Measurements from ENCODE around the gene ERG28.

DNA sequence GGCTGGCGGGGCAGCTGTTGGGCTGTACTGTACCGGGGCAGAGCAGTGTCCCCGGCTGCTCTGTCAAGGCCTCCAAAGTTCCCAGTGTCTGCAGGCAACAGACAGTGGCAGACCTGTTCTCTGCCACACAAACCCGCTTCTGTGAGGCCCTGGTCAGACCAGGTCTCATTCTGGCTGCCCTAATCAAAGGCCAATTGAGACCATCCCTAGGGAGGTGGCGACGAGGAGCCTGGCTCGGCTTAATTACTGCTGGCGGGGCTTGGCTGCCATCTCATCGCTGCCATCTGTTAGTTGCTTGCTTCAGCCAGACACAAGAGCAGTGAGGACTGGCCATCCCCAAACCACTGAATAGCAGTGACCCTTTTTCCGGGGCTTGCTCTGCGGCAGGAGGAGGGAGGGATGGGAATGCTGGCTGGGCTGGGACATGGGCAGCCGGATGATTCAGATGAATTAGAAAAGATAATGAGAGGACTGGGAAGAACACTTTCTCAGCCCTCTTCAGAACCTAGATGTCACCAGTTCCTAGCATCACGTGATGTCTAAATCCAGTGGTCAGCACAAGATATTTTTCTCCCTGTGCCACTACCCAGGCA, 24.5 kb downstream of the ERG28 start:
- no peak for TF ChIP-seq POLR2A (IDR thresholded peaks at IDR 0.05)
- TF ChIP-seq, protein P1, sequence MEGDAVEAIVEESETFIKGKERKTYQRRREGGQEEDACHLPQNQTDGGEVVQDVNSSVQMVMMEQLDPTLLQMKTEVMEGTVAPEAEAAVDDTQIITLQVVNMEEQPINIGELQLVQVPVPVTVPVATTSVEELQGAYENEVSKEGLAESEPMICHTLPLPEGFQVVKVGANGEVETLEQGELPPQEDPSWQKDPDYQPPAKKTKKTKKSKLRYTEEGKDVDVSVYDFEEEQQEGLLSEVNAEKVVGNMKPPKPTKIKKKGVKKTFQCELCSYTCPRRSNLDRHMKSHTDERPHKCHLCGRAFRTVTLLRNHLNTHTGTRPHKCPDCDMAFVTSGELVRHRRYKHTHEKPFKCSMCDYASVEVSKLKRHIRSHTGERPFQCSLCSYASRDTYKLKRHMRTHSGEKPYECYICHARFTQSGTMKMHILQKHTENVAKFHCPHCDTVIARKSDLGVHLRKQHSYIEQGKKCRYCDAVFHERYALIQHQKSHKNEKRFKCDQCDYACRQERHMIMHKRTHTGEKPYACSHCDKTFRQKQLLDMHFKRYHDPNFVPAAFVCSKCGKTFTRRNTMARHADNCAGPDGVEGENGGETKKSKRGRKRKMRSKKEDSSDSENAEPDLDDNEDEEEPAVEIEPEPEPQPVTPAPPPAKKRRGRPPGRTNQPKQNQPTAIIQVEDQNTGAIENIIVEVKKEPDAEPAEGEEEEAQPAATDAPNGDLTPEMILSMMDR (IDR thresholded peaks at IDR 0.05), result no peak

All from heart left ventricle (tissue), 13 donors.